ENCODE results near the gene MRRF.

DNA sequence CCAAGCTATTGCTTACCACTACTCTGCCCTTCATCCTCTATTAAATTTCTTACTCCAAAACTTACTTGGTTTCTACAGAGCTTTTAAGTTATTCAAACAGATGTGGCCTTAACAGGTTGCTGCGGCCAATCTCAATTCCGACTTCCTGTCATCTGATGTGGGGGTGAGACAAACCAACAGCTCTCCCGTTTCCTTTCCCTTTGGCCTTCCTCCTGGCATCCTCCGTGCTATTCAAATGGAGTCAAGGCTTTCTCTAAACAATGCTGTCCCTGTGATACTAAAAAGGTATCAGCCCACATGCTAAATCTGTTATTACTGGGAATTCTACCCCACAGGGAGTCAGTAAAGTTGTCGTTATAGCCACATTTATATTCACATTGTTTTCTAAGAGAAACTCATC lies 11.9 kb upstream of the MRRF start:
- TF ChIP-seq GATA2 (IDR thresholded peaks at IDR 0.05; ENCODE audit: low read depth, low read length) (no peak), GATA3 (IDR thresholded peaks at IDR 0.05; ENCODE audit: low read depth, low read length) (no peak)

Data from SH-SY5Y (cell line).